ELF-1 (cell line): ENCODE measurements around the gene RAPGEF4.
A peak's percentile ranks its signal among the peaks of the same experiment; 100 is the strongest.

Experiments used
- DNase-seq: peaks from one replicate; pipeline ENCODE4 v3.0.0-alpha.2; 2016; ENCODE audit warnings: low read depth, low spot score

RAPGEF4 gene

DNA sequence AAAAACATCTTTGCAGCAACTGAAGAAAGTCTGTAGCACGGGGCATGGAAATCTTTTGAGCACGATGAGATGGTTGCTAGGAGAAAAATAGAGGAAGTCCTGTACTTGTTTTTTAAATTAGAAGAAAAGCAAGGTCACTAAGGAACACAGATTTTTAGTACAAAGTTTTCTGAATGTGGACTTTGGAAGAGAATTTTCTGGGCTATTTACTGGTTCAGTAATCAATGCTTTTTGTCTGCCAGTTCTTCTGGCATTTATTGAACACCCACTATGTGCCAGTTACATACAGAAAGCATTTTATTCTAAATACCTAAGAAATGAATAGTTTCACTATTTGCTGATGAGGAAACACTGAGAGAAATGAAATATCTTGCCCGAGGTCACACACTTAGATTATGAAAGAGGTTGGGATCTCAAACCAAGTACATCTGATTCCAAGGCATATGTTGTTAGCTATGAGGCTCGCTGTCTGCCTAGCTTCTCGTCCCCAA lies 324.4 kb downstream of the RAPGEF4 start:
- no peak for DNase-seq

DNA sequence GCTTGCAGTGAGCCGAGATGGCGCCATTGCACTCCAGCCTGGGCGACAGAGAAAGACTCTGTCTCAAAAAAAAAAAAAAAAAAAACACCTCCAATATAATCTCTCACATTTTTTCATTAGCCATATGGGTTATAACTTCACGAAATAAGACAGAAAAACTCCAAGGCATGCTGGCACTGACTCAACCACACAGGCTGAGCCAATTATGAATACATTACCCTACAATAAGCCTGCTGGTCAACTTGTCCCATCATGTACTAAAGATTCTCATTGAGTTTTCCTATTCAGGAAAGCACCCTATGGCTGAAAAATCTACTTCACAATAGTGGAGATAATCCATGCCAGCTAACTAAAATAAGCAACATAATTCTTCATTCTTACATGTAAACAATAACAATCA lies 327.2 kb downstream of the RAPGEF4 start:
- DNase-seq: no peak

DNA sequence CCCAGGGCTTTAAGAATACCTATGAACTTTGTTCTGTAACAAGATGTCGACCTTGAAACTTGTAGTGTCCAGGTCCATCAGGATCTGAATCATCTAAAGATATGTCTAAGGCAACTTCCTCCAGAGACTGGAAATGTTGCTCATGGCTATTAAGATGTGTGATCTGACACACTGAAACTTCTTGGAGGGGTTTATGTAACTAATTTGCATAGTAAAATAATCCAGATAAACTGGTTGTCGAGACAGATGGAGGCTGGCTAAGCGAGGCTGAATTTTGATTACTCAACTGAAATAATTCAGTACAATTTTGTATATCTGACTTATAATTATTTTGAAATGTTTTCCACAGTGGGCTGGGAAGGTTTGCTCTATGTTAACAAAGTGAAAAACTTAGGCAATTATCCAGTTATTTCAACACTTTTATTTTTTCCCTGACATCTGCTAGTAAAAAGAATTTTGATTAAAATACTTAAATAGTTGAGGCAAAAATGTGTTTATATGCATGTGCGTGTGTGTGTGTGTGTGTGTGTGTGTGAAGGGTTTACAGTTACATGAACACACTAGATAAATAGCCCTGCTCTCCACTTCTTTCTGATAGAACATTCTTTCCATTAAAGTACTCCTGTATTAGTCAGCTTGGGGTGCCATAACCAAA lies 328.6 kb downstream of the RAPGEF4 start:
- DNase-seq: no peak

DNA sequence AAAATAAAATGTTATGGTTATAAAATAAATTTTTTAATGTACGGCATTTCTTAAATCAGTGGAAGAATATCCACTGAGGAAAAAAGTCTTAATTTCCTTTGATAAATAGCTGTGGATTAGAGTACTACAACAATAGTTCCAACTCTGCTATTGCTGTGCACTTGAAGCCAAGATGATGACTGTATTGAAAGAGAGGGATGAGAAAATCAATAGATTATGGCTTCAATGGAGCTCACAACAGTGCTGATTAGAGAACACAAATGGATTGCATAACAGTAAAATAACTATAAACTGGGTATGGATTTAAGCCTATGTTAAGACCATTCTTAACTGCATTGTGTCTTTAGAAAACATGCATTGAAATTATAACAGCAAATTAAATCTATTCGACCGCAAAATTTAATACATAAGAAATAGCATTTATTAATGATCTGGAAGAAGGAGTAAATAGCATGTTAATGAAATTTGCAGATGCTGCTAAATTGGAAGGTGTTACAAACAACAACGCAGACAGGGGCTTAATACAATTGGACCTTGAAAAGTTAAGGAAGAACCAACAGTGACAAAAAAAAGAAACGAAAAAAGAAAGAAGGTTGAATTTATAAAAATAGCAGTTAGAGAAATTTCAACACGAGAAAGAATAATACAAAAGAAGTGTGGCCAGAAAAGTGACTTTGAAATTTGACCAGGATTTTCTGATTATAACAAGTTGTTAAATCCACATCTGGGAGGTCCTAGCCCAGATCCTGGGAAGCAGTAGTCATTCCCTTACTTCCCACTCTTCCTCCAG lies 331.4 kb downstream of the RAPGEF4 start:
- DNase-seq: no peak

DNA sequence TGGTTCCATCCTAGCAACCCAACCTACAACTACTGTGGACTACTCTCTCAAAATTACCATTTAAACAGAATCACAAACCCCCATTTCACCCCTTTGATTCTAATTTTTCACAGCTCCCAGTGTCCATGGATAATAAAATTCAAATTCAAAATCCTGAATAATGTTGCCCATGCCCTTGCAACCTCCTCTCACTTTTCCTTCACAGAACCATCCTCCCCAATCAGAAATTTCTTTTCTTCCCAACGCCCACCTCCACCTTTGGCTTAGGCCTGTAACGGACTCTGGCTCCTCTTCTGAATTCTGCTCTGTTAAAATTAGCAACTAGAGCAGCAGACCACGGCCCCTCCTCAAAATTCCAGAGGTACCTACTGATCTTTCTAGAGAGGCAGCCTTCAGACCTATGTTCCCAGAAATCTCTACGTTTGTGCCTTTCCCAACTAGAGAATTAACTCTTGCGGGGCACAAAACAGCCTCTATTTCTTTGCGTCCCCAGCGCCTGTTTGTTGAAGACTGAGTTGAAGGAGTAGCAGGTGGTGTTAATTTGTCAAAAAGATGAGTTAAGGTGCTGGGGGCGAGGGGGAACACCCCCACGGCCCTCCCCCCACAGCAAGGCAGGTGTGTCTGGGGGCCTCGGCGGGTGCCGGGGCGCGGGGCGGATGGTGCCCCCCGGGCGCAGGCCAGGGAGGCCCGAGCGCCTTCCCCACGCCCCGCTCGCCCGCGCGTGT lies 339.6 kb downstream of the RAPGEF4 start:
- DNase-seq: peak; percentile 19

- DNase-seq: peak; percentile 54
Measured at GRCh38 chr2:173075781-173076580, 340.3 kb downstream of the RAPGEF4 start, which contains the start of gene MAP3K20. Gene MAP3K20 (plus strand): TSS chr2:173075846. CDS start chr2:173091032, 15,186 bp downstream.

DNA sequence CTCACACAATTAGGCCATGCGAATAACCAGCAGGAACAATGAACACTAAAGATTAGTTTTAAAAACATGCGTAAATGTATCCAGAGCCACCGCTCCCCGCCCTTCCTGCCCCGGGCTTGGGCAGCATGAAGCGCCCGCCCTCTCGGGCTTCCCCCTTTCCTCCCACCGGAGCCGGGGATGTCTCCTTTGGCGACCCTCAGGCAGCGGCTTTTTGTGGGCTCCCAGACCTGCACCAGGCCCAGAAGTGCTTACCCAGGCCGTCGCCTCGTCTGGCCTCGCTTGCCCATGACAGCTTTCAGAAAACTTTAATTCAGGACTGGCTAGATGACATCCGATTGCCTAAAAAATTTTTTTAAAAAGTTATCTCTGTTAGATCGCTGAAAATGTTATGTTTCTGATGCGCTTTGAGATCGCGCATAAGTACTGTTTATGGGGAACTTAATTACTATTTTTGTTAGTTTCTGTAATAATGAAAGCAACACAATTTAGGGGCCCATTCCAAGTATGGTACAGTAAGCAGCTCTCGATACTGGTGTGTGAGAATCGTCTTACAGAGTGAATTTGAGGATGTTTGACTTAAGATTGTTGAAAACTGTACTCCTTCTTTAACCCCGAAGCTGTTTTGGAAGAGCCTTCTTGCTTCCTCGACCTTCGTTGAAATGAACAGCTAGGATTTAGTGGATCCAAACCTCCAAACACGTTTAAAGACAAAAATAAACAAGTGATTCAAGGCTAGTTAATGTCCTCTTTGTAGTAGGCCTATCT lies 341.1 kb downstream of the RAPGEF4 start:
- DNase-seq: peak; percentile 67

DNA sequence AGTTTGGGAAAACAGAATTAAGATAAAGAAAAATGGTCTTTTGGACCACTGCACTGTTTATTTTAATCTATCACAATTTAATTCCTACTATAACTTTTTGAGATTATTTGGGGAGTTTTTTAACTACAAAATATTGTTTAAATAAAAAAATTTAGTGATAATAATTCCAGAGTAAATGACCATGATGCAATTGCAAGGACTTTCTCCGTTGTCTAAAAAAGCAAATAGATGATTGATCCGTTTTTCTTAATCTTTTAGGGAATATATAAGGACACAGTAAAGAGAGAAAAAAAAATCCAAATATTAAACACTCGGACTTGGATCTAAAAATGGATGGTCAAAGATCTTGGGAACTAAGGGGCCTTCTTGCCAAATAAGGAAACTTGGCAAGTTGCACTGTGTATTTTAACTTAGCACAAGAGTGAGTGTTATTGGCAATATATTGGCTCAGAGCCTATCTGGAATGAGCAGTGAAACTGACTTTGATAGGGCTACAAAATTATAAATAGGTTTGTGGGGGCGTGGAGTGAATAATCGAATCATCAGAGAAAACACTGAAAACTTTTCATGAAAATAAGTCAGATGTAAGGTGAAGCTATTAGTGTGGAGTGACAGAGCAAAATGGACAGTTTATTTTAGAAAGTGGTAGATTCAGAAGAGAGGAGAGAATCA lies 342.0 kb downstream of the RAPGEF4 start:
- no peak for DNase-seq

GRCh38 chr2:173079141-173079540 lies 343.5 kb downstream of the RAPGEF4 start:
- DNase-seq: no peak

DNA sequence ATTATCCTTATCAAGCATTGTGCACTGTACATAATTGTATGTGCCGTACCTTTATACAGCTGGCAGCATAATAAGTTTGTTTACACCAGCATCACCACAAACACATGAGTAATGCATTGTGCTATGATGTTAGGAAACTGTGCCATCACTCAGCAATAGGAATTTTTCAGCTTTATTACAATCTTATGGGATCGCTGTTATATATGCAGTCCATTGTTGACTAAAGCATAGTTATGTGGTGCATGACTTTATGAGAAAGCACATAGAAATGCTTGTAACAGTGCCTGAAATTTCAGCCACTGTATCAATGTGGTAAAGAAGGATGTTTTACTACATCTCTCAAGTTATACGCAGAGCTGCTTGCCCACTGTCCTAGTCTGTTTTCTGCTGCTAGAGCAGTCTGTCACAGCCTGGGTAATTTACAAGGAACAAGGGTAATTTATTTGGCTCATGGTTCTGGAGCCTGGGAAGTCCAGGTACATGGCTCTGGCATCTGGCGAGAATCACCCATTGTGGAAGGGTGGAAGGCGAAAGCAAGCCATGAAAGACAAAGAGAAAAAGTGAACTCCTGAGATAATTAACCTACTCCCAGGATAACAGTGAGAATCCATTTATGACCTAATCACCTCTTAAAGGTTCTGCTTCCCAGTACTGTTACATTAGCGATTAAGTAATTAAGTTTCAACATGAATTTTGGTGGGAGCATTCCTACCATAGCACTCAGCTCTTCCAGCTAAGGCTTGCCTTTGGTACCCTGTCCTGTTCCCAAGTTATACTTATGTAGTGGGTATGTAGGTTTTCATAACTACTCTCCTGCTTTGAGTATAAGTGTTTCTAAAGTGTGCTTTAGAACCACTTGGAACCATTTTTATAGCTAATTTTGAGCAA lies 344.6 kb downstream of the RAPGEF4 start:
- DNase-seq: no peak

- no peak for DNase-seq
Measured at GRCh38 chr2:173086518-173087213, 351.0 kb downstream of the RAPGEF4 start.

DNA sequence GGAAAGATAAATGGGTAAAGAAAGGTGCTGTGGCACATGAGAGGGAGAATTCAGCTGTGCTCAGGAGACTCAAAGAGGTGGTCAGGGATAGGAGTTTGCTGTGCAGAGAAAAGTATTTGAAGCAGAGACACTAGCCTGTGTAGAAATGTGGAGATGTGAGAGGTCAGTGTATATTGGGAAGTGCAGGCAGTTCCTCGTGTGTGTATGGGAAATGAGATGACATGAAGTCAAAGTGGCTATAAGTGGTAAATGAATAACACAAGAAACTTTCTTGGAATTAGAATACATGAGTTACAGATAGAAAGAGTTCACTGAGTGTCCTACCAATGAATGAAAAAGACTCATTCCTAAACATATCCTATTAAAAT lies 351.6 kb downstream of the RAPGEF4 start:
- DNase-seq: no peak

- no peak for DNase-seq
Measured at GRCh38 chr2:173087793-173088496, 352.3 kb downstream of the RAPGEF4 start.

DNA sequence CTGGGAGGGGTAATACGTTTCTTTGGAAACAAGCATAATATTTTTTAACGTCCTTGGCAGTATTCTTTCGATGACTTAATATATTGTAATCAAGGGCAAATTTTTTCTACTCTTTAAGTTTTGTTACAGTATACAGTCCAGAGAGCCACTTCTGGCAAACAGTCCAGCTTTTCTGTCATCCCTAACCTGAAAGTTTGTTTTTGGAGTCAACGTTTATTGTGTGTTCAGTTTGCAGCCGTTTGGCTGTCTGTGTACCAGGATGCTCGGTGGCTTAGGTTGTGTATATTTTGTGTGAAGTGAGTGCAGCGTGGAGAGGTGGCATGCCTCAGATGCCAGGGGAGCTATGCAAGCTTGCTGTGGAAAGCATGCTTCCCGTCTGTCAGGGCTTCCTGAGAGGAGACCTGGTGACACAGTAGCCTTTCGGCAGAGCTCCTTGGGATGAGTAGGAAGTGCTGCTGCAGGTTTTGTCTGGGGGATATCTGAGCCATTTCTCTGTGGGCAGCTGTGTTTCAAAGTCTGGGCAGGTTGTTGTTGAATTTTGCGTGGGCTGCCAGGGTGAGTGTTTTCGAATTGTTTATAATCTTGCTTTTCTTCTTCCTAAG lies 354.7 kb downstream of the RAPGEF4 start:
- peak; percentile 16 for DNase-seq

- DNase-seq: peak; percentile 8
Measured at GRCh38 chr2:173090973-173091660, 355.5 kb downstream of the RAPGEF4 start.

DNA sequence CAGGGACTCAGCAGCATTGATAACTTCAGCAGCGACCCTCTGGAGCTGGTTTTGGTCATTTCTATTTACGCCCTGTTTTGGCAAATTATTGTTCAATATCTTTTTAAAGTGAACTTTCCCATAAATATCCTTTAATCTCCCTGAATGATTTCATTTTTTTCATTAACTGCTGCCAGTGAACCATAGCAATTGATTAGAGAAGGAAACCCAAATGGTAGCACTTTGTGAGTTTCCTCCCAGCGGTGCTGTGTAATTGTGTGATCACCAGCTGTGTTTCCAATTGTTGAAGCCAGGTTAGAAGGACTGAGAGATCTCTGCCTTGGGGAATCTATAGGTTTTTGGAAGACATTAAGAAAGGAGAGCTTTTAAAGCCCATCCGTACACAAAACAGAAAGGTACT lies 356.3 kb downstream of the RAPGEF4 start:
- DNase-seq: no peak

- no peak for DNase-seq
Measured at GRCh38 chr2:173092844-173093402, 357.3 kb downstream of the RAPGEF4 start.
